GM15510 (cell line): ENCODE measurements around the gene ADAMTSL4.

Experiments
- POLR2A ChIP-seq: IDR thresholded peaks from 3 replicates; pipeline ENCODE4 v1.6.1; 2011; ENCODE audit warnings: borderline replicate concordance; ENCODE audit not compliant: insufficient read length; ENCODE audit errors: extremely low read depth

ADAMTSL4 gene

GRCh38 chr1:150546294-150546937 lies 2.8 kb upstream of the ADAMTSL4 start:
- no peak for TF ChIP-seq POLR2A

GRCh38 chr1:150548324-150548631 lies 930 bp upstream of the ADAMTSL4 start:
- TF ChIP-seq POLR2A: no peak

GRCh38 chr1:150549496-150550221 lies 451 bp downstream of the ADAMTSL4 start:
- TF ChIP-seq POLR2A: no peak

GRCh38 chr1:150550222-150551050 lies 1.2 kb downstream of the ADAMTSL4 start:
- no peak for TF ChIP-seq POLR2A

GRCh38 chr1:150551051-150551783 lies 2.0 kb downstream of the ADAMTSL4 start:
- no peak for TF ChIP-seq POLR2A

GRCh38 chr1:150551784-150552127 lies 2.5 kb downstream of the ADAMTSL4 start:
- TF ChIP-seq POLR2A: no peak

- TF ChIP-seq POLR2A: no peak
Measured at GRCh38 chr1:150552128-150552910, 3.1 kb downstream of the ADAMTSL4 start.

- no peak for TF ChIP-seq POLR2A
Measured at GRCh38 chr1:150552911-150553289, 3.7 kb downstream of the ADAMTSL4 start.

- TF ChIP-seq POLR2A: no peak
Measured at GRCh38 chr1:150553392-150554085, 4.3 kb downstream of the ADAMTSL4 start.

- no peak for TF ChIP-seq POLR2A
Measured at GRCh38 chr1:150554086-150554452, 4.9 kb downstream of the ADAMTSL4 start.

- TF ChIP-seq POLR2A: no peak
Measured at GRCh38 chr1:150555198-150555970, 6.2 kb downstream of the ADAMTSL4 start.

- TF ChIP-seq POLR2A: no peak
Measured at GRCh38 chr1:150555971-150556865, 7.0 kb downstream of the ADAMTSL4 start.
